Left ventricle myocardium superior (tissue), 1 donor: ENCODE data around the gene CFAP54. TPM values are rescaled to one million over a fixed set of nuclear protein-coding genes. Genes with fewer than 3 reads are reported as not detected.
"Not testable (repeated sequence)": the region's sequence is repeated elsewhere in the genome, so short reads cannot be mapped to it uniquely, and the experiment has no call there.

Source experiments
- ATAC-seq: fragments of 200-7000 bp; cut with Tn5 transposase; one replicate; pipeline ENCODE4 v1.9.1; 2020; ENCODE audit warnings: mild to moderate bottlenecking, moderate library complexity
- DNase-seq: peaks from one replicate; pipeline ENCODE4 v3.0.0-alpha.2; 2020
- intact Hi-C: fragments of 100-400 bp; cut with micrococcal nuclease; formaldehyde crosslinking; loops from one replicate; pipeline ENCODE4 v1.11.0; 2022
- total RNA-seq: library from RNA; stranded (reverse); fragmentation: NEBNext Ultra II Directional; extraction: Animal tissue kit (Norgen Biotek cat#: 25700); gene quantifications from one replicate; pipeline ENCODE4 v1.2.1, GENCODE V29; 2021
- donor health status: DM: no; HTN: yes; CAD: no; lungs with severe emphysema.

CFAP54 gene
- total RNA-seq, 1 donor from 2014 or later = 0.10 TPM

DNA sequence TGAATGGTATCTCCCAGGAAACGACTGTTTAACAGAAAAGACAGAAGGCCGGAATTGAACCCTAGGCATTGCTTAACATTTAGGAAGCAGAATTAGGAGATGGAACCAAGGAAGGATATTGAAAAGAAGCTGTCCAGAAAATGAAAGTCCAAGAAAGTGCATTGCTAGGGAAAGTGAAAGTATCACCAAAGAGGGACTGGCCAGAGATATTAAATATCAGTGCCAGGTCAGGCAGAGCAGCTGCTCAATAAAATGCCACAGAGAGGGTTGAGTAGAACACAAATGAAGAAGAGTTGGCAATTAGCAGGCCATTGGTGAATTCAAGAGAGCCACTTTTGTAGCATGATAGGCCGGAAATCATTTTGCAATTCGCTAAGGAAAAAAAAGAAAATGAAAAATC, 101.6 kb downstream of the CFAP54 start:
- ATAC-seq (no peak), DNase-seq (no peak)
- intact Hi-C loops = no loop called here

DNA sequence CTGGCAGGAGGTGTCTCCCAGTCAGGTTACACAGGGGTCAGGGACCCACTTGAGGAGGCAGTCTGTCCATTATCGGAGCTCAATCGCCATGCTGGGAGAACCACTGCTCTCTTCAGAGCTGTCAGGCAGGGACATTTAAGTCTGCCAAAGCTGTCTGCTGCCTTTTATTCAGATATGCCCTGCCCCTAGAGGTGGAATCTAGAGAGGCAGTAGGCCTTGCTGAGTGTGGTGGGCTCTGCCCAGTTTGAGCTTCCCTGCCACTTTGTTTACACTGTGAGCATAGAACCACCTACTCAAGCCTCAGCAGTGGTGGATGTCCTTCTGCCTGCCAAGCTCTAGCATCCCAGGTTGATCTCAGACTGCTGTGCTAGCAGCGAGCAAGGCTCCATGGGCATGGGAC, 115.0 kb downstream of the CFAP54 start:
- ATAC-seq, DNase-seq, intact Hi-C loops: not testable (repeated sequence)

GRCh38 chr12:96605684-96606083, 116.3 kb downstream of the CFAP54 start:
- intact Hi-C loops = no loop called here
- no peak for DNase-seq
- no peak for ATAC-seq

- intact Hi-C loops = no loop called here
- ATAC-seq = no peak
- no peak for DNase-seq
These were observed 116.8 kb downstream of the CFAP54 start for GRCh38 chr12:96606134-96606533.

- no peak for DNase-seq
- ATAC-seq = no peak
- intact Hi-C loops = no loop called here
These were observed 117.3 kb downstream of the CFAP54 start for GRCh38 chr12:96606644-96607043.

GRCh38 chr12:96617178-96617577, 127.8 kb downstream of the CFAP54 start:
- no peak for ATAC-seq
- DNase-seq = no peak
- intact Hi-C loops = no loop called here

GRCh38 chr12:96623155-96623554, 133.8 kb downstream of the CFAP54 start:
- intact Hi-C loops = no loop called here
- DNase-seq (no peak), ATAC-seq (no peak)

DNA sequence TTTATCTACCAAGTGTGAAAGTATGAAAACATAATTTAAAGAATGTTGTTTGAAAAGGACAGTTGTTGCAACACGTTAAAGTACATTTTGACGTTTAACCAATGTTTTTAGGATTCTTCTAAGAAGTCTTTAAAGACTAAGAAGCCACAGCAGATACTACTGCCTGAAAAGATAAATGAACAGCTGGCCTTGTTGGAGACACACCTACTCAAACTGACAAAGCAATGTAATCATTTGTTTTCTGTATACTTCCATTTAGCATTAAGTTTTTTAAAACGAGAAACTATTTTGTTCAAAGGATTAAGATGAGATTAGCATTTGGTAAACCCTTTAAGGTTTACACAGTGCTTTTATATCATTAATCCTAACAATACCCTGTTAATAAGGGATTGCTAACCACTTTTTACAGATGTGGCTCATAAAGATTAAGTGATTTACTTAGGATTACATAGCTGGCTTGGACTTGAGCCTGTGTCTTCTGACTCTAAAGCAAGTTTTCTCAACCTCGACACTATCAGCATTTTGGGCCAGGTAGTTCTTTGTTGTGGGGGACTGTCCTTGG, 134.4 kb downstream of the CFAP54 start:
- DNase-seq (no peak), ATAC-seq (no peak)
- intact Hi-C loops = no loop called here

- intact Hi-C loops = no loop called here
- DNase-seq (no peak), ATAC-seq (no peak)
These were observed 146.5 kb downstream of the CFAP54 start for GRCh38 chr12:96635844-96636243.

- intact Hi-C loops = no loop called here
- no peak for ATAC-seq
- no peak for DNase-seq
These were observed 147.5 kb downstream of the CFAP54 start for GRCh38 chr12:96636895-96637294.

- intact Hi-C loops = no loop called here
- ATAC-seq (no peak), DNase-seq (no peak)
These were observed 159.5 kb downstream of the CFAP54 start for GRCh38 chr12:96648923-96649322.

- ATAC-seq (no peak), DNase-seq (no peak)
- intact Hi-C loops = no loop called here
These were observed 163.5 kb downstream of the CFAP54 start for GRCh38 chr12:96652870-96653269.

DNA sequence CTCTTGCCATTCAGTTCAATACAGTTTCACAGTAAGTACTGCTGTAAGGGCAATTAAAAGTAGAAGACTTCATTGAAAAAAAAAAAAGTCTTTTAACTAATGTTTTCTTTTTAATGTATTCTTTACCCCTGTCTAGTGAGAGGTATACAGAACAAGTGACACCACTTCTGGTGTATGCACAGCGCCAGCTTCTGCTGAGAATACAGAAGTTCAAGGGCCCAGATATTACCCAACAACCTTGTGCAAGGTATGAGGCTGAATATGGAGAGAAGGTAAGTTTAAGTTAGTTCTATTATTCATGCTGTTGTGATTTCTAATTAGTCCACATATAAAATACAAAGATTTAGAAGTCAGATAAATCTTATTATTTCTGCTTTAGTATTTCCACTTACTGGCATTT, 168.7 kb downstream of the CFAP54 start:
- intact Hi-C loops = no loop called here
- ATAC-seq (no peak), DNase-seq (no peak)

DNA sequence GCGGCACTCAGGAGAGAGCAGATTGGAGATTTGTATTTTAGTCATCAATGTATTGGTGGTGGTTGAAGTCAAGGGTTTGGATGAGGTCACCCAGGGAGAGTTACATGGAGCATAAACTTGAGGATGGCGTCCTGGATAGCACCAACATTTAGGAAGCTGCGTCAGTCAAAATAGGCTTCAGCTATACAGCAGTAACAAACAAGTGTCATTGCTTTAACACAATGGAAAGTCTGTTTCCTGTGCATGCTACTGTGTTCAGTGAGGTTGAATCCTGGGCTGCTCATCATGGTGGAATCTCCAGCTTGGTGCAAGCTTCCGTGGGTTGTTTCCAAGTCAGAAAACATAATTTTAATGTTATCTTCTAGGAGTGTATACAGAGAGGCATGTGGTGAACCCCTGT, 180.4 kb downstream of the CFAP54 start:
- DNase-seq (no peak), ATAC-seq (no peak)
- intact Hi-C loops = no loop called here

GRCh38 chr12:96670334-96670899, 181.0 kb downstream of the CFAP54 start:
- intact Hi-C loops = no loop called here
- no peak for ATAC-seq
- no peak for DNase-seq

GRCh38 chr12:96675519-96675918, 186.1 kb downstream of the CFAP54 start:
- ATAC-seq, intact Hi-C loops, DNase-seq: not testable (repeated sequence)

- DNase-seq (no peak), ATAC-seq (no peak)
- intact Hi-C loops = no loop called here
These were observed 188.0 kb downstream of the CFAP54 start for GRCh38 chr12:96677363-96677762.

DNA sequence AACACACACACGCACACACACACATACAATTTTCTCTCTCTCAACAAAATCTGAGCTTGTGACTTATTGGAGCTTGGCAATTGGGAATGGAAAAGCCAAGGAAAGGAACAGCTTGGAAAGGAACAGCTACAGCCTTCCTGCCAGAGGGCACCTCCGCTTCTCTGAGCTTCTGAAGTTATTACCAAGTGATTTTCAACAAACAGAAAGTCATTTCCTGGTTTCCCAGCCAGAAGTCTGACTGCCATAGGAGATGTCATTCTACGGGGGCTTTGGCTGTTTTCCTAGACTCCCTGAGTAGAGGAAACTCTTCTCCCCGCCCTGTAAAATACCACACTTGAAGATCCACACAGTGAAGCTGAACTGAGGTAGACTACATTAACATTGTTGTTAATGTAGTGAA, 198.3 kb downstream of the CFAP54 start:
- intact Hi-C loops = no loop called here
- DNase-seq (no peak), ATAC-seq (no peak)

DNA sequence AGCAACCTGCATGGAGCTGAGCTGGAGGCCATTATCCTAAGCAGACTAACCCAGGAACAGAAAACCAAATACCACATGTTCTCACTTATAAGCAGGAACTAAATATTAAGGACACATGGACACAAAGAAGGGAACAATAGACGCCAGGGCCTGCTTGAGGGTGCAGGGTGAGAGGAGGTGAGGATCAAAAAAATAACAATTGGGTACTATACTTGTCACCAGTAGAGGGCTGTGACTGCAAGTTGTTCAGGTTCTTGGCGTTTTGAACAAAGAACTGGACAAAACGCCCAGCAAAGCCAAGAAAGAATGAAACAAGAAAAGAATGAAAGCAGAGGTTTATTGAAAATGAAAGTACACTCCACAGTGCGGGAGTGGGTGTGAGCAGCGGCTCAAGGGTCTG, 209.1 kb downstream of the CFAP54 start:
- intact Hi-C loops = no loop called here
- DNase-seq = no peak
- no peak for ATAC-seq

- ATAC-seq (no peak), DNase-seq (no peak)
- intact Hi-C loops = no loop called here
These were observed 209.6 kb downstream of the CFAP54 start for GRCh38 chr12:96698965-96699364.

DNA sequence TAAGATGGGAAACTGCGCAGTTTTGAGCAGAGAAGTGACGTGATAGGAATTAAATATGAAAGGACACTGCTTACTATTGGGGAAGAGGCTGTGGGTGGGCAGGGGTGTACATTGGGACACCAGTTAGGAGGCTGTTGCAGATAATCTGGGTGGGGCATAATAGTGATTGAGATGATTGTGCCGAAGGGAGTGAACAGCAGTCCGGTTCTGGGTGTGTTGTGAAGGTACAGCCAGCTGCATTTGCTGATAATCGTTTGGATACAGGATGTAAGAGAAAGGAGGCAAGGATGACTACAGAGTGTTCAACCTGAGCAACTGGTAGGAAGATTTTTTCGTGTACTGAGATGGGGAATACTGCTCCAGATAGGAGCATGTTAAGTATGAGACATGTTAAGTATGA, 212.5 kb downstream of the CFAP54 start:
- intact Hi-C loops = no loop called here
- no peak for DNase-seq
- ATAC-seq = no peak
